IPS-NIHi7 (cell line): ENCODE data around the gene OSGIN1.

Experiments
- DNase-seq: peaks from one replicate; pipeline ENCODE4 v3.0.0; 2012; ENCODE audit warnings: mixed read lengths; ENCODE audit errors: extremely low spot score

Gene OSGIN1, protein sequence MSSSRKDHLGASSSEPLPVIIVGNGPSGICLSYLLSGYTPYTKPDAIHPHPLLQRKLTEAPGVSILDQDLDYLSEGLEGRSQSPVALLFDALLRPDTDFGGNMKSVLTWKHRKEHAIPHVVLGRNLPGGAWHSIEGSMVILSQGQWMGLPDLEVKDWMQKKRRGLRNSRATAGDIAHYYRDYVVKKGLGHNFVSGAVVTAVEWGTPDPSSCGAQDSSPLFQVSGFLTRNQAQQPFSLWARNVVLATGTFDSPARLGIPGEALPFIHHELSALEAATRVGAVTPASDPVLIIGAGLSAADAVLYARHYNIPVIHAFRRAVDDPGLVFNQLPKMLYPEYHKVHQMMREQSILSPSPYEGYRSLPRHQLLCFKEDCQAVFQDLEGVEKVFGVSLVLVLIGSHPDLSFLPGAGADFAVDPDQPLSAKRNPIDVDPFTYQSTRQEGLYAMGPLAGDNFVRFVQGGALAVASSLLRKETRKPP

GRCh38 chr16:83952940-83953795, at the start of gene OSGIN1:
Gene OSGIN1 (plus strand): TSS chr16:83953240. CDS start chr16:83957672, 4,432 bp downstream.
- peak; percentile 72 for DNase-seq

GRCh38 chr16:83903751-83904150, 49.3 kb upstream of the OSGIN1 start:
- DNase-seq = no peak

GRCh38 chr16:83906683-83907082, 46.4 kb upstream of the OSGIN1 start:
- no peak for DNase-seq

- DNase-seq = no peak
Observed at GRCh38 chr16:83907111-83907510, 45.9 kb upstream of the OSGIN1 start.

DNA sequence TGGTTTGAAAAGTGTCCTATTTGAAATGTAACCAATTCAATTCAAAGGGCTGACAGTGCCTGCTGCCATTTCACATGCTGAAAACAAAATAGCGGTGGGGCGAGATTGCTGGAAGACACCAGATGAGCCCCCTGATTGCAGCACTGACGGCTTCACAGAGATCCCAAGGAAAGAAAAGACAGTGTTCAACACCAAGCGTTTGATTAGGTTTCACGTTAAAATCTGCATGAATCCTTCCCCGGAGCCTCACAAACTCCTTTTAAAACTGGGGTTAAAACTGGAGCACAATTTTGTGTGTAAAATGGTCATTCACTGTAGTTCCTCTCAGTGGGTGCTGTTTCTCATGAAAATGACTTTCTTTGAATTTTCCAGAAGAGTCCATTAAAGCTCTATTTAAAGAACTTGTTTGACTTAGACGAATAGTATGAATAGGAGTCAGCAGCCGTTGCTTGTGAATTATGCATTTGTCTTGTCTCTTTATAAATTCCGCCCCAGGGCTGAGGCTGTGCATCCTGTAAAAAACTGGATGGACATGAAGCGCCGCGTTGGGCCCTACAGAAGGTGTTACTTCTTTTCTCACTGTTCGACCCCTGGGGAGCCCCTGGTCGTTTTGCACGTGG, 45.3 kb upstream of the OSGIN1 start:
- no peak for DNase-seq

DNA sequence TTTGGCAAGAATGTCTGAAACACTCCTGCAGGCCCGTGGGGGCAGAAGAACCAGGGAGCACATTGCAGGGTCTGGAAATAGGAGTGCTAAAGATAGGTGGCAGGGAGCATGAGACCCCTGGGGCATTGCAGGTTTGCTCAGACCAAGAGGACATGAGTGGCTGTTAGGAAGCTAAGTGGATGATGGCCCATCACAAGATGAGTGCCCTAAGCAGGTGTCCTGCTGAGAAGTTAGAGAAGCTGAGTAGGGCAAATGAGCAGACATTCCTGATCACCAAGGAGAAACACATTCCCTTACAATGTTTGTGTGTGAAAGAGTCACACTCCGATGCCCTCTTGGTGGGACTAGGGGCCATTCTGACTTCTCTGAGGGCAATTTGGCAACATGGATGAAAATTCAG, 44.2 kb upstream of the OSGIN1 start:
- DNase-seq = no peak

DNA sequence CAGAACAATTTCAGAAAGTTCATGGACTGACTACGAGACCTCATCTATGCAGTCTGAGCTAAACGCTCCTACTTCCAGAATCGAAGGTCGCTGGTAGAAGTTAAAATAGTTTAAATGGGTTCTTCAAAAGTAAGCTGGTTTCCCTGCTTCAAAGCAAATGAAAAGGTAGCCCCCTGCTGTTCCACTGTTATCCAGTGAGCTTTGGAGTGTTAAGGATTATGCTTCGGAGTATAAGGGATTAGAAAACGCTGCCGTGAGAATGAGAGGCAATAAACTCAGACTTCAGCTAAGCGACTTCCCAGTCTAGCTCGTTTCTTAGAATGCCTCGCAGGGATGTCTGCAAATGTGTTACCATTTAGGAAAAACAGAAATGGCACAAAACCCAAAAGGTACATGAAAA, 41.8 kb upstream of the OSGIN1 start:
- DNase-seq = no peak

- DNase-seq = no peak
Observed at GRCh38 chr16:83912519-83913244, 40.4 kb upstream of the OSGIN1 start.

DNA sequence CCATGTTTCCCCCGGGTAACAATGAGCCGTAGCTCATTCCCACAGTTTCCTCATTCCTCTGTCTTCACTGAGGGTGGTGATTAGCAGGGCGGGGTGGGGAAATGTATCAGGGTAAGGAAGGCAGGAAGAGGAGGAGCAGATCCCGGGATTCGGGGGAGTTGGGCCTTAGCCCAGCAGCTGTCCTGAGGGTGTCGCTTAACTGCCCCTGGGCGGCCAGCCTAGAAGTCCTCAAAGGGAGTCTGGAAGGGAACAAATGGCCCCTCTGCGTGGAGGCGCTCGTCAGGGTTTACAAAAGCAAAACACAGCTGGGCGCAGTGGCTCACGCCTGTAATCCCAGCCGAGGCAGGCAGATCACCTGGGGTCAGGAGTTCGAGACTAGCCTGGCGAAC, 39.8 kb upstream of the OSGIN1 start:
- no peak for DNase-seq

GRCh38 chr16:83914091-83914710, 38.8 kb upstream of the OSGIN1 start:
- no peak for DNase-seq

DNA sequence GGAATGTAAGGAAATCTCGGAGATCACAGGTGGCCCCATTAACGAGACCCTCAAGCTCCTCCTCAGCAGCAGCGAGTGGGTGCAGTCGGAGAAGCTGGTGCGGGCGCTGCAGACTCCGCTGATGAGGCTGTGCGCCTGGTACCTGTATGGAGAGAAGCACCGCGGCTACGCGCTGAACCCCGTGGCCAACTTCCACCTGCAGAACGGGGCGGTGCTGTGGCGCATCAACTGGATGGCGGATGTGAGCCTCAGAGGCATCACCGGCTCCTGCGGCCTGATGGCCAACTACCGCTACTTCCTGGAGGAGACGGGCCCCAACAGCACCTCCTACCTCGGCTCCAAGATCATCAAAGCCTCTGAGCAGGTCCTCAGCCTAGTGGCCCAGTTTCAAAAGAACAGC, 38.0 kb upstream of the OSGIN1 start:
- DNase-seq = no peak

GRCh38 chr16:83915491-83915890, 37.5 kb upstream of the OSGIN1 start:
- no peak for DNase-seq

DNA sequence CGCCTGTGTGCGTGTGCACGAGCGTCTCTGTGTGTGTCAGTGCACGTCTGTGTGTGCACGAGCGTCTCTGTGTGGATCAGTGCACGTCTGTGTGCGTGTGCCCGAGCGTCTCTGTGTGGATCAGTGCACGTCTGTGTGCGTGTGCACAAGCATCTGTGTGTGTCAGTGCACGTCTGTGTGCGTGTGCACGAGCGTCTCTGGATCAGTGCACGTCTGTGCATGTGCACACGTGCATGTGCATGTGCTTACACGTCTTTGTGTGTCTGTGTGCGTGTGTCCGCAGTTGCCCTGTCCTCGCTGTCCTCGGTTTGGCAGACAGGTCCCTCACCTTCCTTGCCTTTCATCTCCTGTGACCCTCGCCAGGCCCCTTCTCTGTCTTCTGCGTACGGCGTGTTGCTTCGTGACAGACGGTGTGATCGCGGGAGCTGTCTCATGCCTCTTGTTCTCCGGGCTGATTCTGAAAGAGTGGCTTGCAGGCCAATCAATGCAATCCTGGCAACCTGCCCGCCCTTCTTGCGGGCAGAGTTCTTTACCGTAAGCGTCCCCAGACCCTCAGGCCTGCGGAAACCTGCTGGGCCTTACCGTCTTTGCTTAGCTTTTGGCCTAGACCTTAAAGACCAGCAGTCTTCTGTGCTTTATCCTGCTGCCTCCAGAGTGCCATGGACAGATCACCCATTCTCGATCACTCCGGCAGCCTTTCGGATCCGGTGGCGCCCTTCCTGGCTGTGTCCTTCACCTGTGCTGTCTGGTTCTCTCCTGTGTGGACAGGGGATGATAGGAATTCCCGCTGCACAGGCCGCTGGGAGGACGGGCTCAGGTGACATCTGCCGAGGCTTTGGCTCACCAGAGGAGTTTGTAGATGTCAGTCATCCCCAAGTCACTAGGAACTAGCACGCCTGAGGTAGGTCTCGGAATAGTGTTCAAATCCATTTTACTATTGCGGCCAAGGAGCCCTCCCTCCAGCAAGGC, 35.6 kb upstream of the OSGIN1 start:
- no peak for DNase-seq

GRCh38 chr16:83920894-83921491, 32.0 kb upstream of the OSGIN1 start:
- no peak for DNase-seq

DNA sequence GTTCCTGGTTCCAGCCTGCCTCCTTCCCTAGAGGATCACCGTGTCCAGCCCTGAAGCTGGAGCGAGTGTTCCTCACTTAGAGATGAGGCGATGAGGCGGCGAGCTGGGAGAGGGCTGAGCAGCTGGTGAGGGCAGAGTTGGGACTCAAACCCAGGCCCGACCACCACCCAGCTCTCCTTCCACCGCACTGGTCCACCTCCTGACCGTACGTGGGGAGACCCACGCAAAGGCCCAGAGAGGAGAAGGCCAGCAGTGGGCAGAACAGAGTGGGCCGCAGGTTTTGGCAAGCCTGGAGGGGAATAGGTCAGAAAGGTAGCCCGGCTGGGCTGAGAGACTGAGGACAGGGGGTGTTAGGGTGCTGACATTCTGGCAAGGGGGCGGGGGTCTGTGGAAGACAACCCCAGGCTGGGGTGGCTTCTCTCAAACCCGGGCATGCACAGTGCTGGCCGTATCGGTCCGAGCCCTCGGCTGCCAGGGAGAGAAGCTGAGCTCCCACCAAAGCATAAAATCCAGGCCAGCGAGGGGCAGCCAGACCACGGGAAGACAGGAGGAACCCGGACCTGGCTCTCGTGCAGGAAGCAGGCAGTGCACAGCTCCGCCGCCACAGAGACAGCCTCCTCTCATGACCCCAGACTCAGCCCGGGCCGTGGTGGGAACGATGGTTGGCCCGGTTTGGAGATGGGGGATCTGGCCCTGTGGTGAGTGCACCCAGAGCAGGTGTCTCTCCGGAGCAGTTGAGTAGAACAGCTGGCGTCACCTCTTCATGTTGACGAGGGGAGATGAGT, 29.3 kb upstream of the OSGIN1 start:
- DNase-seq = peak; percentile 6

DNA sequence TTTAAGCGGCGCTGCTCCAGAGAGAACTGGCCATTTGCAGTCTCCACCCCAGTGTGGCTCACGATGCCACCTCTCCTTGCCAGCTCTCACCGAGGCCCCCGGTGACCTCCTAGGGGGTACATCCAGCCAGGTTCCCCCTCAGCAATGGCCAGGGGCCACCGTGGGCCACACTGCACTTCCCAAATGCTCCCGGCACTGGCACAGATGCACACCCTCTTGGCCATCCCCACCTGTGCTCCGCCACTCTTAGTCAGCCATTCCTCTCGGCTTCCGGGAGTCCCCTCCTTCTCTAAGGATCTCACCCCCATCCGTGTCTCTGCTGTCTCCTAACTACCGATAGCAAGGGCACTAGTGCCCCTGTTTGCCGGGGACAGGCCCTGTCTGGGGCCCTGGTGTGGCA, 28.4 kb upstream of the OSGIN1 start:
- no peak for DNase-seq

DNA sequence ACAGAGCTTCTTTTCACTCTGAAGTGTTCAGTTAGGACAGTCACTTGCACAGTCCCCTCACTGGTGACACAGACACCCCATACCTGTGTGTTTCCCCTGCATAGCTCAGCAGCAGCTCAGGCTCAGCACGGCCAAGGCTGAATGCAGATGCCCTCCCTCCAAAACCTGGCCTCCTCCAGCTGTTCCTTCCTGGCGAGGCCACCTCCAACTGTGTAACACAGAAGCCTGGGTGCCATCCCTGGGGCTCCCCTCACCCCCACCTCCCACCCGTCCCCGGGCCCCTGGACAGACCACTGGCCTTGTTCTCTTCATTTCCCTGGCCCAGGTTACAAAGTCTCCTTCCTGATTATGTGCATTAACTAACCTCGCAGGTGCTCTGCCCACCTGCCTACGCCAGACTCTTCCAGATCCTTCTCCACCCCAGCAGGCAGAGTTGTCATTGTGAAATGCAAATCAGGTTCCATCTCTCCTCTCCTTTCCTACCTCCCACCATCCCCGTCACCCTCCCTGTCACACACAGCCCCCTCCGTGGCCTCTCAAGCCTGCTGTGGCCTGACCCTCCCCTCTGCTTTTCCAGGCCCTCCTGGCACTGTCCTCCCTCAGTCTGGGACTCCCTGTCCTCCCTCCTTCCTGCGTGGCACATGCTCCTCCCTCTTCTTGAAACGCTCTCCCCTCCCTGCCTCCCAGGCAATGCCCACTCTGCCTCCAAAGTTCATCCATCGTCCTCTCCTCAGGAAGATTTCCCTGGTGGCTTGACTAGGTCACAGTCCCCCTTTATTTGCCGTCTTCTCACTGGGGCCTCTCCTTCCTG, 27.7 kb upstream of the OSGIN1 start:
- DNase-seq = peak; percentile 7
